ENCODE results near the gene ABCC4. TPM values are rescaled to one million over a fixed set of nuclear protein-coding genes. Genes with fewer than 3 reads are reported as not detected.

ABCC4 gene
- total RNA-seq, 1 donor = 21.4 TPM

- no peak overlapping the region for H3K4me3 ChIP-seq (ENCODE audit: low read depth, low read length)
- DNase-seq (ENCODE audit: low read depth) = no peak
- TF ChIP-seq CTCF (IDR thresholded peaks at IDR 0.05; ENCODE audit: insufficient read depth, low read length) = no peak
Measured at GRCh38 chr13:95059306-95059705, 241.9 kb downstream of the ABCC4 start.

GRCh38 chr13:95058680-95059079 is 242.6 kb downstream of the ABCC4 start:
- no peak for TF ChIP-seq CTCF (IDR thresholded peaks at IDR 0.05; ENCODE audit: insufficient read depth, low read length)
- no peak for DNase-seq (ENCODE audit: low read depth)
- no peak overlapping the region for H3K4me3 ChIP-seq (ENCODE audit: low read depth, low read length)

- TF ChIP-seq CTCF (IDR thresholded peaks at IDR 0.05; ENCODE audit: insufficient read depth, low read length) = no peak
- no peak for DNase-seq (ENCODE audit: low read depth)
Measured at GRCh38 chr13:95056266-95056665, 245.0 kb downstream of the ABCC4 start.

DNA sequence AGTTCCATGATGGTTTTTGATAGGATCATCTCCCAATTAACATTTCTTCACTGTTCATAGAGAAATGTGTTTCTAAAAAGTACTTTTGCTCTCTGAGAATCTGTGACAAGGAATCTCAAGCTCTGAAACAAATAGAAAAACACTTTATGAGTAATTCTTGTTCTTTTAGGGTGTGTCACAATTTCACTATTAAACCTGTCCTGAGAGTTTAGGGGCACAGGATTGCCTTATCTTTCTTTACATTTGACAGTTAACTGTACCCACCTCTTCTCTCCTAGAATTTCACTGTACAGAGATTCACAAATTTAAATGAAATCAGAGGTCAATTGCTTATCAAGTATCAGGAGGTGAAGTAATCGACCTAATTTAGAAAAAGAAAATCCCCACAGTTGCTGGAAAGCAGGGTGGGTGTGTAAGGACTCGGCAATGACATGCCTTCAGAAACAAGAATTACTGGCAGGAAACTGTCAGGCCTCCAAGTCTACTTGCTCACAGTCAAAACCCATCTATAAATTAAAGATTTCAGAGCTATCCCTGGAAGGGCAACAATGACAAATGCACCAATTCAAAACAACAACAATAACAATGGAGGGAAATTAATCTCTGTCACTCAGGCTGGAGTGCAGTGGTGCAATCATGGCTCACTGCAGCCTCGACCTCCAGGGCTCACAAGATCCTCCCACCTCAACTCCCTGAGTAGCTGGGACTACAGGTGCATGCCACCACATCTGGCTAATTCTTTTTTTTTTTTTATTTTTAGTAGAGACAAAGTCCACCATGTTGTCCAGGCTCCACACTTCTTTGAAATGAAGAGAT is 250.2 kb downstream of the ABCC4 start:
- TF ChIP-seq CTCF (IDR thresholded peaks at IDR 0.05; ENCODE audit: insufficient read depth, low read length) = no peak
- H3K4me3 ChIP-seq (ENCODE audit: low read depth, low read length) = no peak overlapping the region
- DNase-seq (ENCODE audit: low read depth) = no peak

More at GRCh38 chr13:95056266-95056665, 245.0 kb downstream of the ABCC4 start:
- no peak overlapping the region for H3K4me3 ChIP-seq (ENCODE audit: low read depth, low read length)

DNA sequence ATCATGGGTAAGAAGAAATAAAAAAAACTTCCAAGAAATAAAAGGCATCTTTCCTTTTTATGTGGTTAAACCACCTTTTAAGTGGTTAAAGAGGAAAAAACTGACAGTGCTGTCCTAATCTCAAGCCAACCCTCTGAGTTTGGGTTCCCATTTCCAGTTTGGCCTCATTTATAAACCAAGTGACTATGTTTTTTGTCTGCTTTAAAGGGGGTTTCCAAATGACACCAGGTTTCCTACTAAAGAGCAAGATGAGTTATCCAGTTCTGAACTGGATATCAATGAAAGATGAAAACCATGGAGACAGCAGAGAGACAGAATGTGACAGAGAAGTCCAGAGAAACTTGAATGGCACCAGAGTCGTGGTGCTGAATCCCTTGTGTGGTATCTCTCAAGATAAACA is 251.5 kb downstream of the ABCC4 start:
- no peak overlapping the region for H3K4me3 ChIP-seq (ENCODE audit: low read depth, low read length)
- no peak for TF ChIP-seq CTCF (IDR thresholded peaks at IDR 0.05; ENCODE audit: insufficient read depth, low read length)
- no peak for DNase-seq (ENCODE audit: low read depth)

DNA sequence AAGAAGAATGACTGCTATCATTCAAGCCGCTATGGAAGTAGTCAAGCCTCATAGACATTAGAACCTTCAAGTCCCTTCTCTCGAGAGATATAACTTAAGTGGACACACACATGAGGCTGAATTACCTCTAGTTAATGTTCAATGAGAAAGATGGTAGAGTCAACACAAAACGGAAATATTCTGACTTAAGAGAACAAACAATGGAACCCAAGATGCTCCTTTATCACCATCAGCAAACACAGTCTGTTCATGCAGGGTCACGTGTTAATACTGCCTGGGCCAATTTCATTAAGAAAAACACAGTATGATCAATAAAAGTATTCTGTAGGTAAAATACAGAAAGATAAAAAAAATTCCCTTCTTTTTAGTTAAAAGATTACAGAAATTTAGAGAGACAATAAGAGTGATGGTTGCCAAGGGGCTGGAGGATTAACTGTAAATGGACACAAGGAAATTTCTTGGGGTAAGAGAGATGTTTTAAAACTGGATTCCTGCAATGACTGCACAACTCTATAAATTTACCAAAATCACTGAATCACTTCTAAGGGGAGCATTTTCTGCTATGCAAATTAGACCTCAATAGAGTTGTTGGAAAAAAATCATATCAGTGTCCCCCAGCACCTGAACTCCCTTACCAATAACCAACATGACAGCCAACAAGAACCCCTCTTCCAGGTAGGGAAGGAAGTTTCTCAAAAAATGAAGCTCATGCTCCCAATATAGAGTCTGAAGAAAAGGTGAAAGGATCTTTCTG is 256.6 kb downstream of the ABCC4 start:
- DNase-seq (ENCODE audit: low read depth) = no peak
- no peak overlapping the region for H3K4me3 ChIP-seq (ENCODE audit: low read depth, low read length)
- no peak for TF ChIP-seq CTCF (IDR thresholded peaks at IDR 0.05; ENCODE audit: insufficient read depth, low read length)

Measured in fibroblast of the aortic adventitia (primary cell).